HuH-7.5 (cell line): ENCODE measurements around the gene COMMD1.
"Not testable (repeated sequence)": the region's sequence is repeated elsewhere in the genome, so short reads cannot be mapped to it uniquely, and the experiment has no call there.

Experiments used
- DNase-seq: peaks from one replicate; pipeline ENCODE4 v3.0.0; 2011; ENCODE audit warnings: low spot score

COMMD1 gene

DNA sequence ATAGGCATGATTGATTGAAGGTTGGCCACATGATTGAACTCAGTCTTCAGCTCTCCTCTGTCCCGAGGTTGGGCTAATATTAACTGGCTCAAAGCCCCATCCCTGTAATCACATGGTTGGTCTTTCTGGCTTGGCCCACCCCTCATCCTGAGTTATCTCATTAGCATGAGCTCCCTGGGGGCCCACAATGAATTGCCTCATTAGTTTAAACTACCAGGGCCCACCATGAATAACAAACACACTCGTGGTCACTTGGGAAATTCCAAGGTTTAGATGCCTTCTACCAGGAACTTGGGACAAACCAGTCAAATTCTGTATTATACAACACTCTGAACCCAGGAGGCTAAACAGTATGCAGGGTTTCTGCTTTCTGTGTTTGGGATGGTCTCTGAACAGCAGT lies 168.8 kb downstream of the COMMD1 start:
- no peak for DNase-seq

DNA sequence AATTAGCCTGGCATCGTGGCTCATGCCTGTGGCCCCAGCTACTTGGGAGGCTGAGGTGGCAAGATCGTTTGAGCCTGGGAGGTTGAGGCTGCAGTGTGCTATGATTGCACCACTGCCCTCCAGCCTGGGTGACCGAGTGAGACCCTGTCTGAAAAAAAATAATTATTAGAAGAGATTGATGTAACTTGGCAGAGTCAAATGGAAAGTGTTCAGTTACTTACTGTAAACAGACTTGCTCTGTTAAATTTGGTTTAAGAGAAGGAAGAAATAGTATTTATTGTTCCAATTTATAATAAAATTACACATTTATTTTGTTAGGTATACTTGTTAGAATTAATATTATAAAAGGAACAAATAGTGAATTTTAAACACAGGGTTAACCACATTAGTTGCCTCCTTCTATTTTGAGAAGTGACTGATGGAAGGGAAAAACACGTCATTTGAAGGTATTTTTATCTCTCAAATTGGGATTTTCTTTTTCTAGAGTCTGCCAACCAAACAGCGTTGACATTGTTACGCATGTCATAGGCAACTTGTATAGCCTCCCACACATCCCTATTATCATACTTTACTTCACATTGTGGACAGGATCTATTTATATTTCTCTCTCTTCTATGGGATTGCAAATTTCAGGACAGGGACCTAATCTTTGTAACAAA lies 171.6 kb downstream of the COMMD1 start:
- DNase-seq: no peak

DNA sequence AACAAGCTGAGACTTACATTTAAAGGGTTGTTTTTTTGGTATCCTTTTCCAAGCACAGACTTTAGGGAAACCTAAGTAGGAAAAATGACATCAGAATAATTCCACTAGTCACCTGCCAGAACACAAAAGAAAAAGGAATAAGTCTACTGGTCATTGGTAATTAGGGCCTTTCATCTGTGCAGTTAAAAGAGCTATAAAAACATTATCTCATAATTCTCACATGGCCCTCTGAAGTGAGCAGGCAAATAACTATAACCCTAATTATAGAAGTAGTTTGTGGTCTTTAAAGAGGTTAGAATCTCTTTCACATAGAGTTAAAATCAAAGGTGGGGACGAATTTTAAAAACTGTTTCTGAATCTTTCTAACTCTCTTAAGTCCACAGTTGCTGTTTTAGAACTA lies 179.3 kb downstream of the COMMD1 start:
- no peak for DNase-seq

DNA sequence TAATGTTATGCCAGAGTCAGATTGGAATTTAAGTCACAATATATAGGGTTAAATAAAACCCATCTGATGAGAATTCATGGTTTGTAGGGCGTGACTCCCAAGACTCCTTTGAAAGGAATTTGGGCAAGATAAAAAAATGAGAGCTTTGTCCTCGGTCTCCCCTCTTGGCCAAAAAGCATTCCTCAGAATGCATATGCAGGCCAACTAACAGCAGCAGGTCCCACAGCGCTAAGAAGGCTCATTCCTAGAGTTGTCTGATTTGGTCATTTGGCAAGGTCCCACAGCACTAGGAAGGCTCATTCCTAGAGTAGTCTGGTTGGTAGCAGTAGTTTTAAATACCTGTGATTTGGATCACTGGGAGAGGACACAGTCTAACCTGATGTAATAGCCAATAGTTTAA lies 184.2 kb downstream of the COMMD1 start:
- no peak for DNase-seq

DNA sequence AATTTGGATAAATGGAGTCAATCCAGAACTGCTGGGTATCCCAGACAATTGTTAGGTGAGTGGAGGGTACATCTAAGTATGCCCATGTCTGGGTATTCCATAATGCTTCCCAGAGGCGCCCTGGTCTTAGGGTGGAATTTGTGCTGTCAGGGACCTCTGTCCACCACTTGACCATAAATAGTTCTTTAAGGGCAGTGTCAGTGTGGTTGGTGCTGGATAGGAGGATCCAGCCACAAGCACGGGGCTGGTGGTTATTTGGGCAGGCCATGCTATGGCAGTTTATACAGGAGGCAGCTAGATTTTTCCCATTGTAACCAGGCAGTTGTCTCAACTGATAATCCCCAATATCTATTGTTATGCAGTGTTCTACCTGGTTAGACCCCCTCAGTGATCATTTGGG lies 186.0 kb downstream of the COMMD1 start:
- DNase-seq: no peak

DNA sequence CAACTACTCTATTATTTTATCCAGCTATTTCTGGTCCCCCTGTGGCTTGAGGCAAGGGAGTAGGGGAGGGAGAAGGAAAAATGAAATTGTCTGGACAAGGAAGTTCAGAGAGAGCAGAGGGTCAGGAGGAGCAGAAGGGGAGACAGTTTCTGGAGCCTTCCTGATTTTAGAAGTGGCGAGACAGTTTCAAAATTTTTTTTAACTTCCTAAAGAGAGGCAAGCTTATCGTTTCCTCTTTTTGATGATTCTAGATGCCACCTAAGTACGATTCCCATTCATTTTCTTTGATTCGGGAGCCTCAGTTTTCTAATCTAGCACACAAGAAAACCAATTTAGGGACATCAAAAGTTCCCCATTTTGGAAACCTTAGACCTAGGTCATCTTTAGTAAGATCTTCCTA lies 193.6 kb downstream of the COMMD1 start:
- no peak for DNase-seq

DNA sequence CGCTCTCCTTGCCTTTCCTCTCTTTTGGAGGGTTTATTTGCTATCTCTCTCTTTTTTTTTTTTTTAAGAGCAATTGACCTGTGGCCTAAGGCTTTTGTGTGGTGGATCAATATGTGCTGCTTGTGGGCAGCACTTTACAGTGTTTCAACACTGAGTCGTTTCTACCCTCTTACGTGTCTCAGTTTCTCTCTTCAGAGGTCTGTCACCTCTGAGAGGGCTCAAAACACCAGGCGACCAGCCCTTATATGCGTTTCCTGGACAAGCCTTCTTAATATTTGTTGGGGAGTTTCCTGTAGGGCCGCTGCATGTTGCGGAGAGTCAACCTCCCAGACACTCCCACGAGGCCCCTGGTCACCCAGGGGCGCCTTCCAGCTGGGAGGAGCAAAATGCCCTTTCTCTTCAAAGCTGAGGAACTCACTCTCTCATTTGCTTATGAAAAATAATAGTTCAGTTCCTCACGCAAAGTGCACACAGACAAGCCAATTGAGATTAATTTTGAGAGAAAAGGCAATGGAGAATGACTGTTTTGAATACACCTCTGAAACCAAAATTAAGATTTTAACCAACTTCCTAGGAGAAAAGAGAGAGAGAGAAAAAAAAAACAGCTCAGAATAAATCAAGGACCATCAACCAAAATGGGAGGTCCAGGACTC lies 194.2 kb downstream of the COMMD1 start:
- no peak for DNase-seq

DNA sequence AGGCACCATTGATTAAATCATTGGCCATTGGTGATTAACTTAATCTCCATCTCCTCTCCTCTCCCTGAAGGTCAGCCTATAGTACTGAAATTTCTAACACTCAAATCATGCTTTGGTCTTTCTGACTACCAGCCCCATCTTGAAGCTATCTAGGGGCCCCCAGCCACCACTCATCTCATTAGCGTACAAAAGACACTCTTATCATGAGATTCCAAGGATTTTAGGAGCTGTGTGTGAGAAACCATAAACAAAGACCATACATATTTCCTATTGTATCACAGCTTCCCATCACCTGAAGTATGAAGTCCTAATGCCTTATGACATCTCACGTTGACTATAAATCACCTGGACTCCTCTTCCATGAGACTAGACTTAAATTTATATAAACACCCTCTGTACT lies 196.4 kb downstream of the COMMD1 start:
- no peak for DNase-seq

DNA sequence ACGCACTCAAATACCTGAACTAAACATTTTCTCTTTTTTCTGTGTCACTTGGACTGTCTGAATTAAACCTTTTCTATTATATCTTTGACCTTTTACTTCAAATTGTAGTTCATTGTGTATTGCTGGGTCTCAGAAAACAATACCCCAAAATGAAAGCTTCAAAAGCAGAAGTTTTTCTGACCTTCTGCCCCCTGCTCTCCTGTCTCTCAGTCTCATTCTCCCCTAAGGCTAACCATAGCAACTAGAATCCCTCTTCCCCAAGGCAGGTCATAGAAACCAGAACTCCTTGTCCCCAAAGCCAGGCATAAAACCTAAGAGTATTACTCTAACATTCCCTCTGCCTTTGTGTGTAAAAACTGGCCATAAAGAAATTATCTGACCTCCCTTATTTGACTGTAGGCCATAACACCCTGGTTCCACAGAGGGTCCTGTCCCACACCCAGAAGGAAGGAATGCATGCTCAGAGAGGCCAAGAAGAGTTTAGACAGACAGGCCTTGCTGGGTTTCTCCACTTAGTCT lies 197.0 kb downstream of the COMMD1 start:
- DNase-seq: no peak

DNA sequence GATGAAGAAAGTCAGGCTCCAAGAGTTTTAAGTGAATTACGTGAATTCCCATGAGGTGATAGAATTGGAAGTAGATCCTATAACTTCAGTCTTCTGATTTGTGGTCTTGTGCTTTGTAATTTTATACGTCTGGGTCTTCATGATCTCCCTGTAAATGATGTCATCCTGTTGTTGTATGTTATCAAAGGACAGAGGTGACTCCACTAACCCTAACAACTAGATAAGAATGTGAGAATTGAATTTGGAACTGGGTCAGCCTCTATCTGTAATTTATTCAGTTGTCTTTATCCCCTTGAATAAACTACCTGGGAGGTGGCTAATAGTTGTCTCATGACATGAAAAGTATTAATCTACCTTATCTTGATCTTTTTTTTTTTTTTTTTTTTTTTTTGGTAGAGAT lies 204.1 kb downstream of the COMMD1 start:
- DNase-seq: no peak

DNA sequence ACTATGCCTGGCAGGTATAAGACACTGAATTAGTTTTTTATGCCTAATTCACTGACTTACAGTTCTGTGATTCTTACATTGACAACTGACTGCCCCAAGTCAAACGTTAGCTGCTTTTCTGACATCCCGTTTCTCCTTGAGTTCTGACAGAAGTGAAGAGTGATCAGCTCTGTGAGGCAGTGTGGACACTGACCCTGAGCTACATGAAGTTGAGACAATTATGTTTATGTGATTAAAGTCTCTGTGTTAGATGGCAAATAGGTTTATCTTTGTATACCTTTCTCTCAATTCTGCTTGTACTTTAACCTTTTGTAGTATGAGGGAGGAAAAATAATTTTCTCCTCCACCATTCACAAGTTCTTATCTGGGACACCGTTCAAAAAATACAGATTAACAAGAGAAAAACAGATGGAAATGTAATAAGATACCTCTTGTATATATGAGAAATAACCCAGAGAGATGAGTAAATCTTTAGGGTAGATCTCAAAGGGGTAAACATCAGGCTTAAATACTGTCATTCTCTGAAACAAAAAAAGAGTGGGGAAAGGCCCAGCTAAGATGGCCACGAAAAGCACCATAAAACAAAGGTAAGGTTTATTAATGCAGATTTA lies 205.0 kb downstream of the COMMD1 start:
- DNase-seq: no peak

DNA sequence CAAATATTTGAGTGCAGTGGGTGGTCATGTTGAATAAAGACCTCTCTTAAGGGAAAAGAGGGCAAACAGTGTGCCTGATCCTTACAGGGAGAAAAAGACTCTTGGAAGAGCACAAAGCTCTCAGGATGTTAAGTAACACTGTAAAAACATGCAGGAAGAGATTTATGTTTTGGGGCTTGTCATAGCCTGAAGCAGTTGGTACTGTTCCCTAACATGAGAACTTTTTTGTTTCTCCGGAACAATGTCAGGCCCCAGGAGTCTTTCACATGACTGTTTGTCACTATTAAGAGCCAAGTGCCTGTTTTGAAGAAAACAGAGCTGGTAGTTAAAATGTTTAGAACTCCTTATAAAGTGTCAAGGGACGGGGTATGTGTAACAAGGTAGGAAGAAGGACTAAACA lies 206.7 kb downstream of the COMMD1 start:
- no peak for DNase-seq

DNA sequence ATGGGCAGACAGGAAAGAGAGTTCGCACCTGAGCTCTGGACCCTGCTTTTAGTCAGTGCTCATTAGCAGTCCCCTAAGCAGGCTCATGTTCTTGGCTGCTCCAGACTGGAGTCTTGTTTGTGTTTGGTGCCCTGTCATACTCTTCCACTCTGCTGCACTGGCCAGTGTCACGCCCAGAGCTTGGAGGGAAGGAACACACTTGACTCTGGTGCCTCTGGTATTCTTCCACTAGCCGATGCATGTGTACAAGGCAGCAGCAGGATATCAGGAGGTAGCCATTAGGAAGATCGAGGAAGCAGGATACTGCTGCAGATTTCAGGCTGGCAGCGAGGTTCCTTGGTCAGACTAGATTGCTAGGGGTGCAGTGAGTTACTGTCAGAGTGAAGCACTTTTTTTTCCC lies 209.1 kb downstream of the COMMD1 start:
- no peak for DNase-seq

DNA sequence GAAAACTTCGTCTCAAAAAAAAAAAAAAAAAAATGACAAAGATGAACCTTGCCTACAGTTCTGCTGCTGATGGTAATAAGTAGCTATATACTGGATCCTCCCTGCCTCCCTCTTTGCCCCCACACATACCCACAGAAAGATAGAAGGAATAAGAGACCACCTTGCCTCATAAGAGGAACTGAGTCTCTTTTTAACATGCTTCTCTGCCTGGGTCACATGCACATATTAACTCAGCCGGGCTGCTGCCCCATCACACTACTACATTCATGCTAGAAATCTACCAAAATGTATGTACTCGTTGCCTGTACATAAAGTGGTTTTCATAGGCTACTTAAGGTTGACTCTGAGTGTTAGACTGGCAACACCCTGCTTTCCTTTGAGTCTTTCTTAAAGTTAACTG lies 211.5 kb downstream of the COMMD1 start:
- DNase-seq: no peak

DNA sequence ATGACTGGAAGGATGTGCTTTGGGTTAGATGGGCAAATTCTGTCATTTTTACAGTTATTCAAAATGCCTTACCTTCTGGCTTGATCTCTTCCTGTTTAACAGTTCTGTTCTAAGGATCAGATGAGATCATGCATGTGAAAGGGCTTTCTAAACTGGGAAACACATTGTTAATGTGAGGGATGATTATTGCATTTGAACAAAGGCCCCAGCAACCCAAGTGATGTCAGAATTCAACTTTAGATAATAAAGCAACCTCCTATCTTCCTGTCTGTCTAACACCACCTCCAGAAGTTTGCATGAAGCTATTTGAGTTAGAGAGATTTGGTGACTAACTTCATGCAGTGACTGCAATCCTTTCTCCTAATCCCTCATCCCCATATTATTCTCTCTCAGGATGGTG lies 212.7 kb downstream of the COMMD1 start:
- no peak for DNase-seq

DNA sequence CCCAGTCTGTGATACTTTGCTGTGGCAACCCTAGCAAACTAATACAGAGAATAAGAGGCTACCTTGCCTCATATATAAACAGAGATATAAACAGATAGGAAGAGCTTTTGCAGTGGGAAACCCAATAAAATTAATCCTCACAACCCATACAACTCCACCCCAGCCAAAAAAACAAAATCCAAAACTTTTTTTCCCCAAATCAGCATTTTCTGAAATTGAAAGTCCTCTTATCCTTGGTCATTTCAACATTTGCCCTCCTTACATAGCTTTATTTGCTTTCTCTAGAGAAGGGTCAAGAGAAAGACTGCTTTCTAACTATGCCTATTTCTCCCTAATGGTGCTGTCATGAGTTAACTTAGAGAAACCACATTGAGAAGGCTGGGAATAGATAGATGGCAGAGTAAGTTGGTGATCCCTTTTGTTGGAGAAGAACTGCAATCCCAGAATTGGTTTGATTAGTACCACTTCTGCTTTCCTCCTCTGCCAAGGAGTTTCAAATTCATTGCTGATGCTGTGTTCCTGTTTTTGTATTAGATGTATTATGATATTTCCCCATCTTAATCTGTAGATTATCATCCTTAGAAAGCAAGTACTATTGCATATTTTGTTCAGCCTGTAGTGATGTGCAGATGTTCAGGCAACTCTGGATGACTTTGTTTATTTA lies 214.0 kb downstream of the COMMD1 start:
- no peak for DNase-seq

DNA sequence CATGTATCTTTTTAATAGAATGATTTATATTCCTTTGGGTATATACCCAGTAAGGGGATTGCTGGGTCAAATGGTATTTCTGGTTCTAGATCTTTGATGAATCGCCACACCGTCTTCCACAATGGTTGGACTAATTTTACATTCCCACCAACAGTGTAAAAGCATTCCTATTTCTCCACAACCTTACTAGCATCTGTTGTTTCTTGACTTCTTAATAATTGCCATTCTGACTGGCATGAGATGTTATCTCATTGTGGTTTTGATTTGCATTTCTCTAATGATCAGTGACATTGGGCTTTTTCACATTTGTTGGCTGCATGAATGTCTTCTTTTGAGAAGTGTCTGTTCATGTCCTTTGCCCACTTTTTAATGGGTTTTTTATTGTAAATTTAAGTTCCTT lies 220.8 kb downstream of the COMMD1 start:
- not testable (repeated sequence) for DNase-seq

DNA sequence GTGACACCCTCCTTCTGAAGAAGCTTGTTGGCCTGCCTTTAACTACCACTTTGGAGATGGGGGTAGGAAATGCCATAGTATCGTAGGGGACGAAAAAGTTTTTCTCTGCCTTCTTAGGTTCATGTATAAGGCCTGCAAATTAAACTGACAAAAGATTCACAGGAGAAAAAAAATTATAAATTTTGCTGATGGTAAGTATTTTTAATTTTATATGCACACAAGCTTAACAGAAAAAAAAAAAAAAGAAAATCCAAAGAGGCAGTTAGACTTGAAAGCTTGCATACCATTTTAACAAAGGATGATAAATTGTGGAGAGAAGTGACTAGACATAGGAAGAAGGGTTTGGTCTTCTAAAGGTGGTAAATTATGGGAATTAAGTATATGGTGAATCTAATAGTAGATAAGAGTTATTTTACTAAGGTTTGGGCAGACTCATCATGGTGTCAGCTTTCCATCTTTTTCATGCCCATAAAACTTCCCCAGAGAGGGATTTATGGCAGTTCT lies 227.9 kb downstream of the COMMD1 start:
- no peak for DNase-seq

DNA sequence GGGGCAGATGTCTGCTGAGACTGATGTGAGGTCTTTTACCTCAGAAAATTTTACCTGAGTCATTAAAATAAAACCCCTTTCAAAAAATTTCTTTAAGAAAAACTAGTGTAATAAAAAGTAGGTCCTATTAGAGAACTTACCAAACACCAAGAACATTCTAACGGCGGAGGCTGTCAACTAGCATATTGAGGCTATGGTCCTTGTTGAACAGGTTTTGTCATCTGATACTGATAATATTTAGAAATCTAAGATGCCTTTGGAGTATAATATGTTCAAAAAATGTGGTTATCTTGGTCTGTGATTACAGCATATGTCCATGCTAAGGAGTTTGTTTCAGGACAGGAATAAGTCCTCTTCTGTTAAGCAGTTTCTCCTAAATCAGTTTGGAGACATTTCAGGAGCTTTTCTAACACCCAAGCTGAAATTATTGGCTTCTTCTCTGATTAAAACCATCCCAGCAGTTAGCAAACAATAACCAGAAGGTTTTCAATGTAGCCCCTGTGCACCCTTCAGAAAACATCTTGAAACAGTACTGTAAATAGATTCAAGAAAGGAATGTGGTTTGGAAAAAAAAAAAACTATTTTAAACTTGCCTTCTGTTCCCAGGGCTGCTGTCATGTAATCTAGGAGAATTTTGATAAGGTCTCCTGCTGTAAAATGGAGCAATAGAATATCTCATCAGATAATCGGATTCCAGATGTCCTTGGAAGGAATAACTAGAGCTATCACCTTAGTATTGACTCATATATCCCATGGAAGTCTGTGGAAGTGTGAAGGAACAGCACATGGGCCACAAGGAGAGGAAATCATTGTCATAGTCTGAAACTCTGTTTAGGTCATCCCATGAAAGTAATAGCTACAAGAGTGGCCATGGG lies 231.7 kb downstream of the COMMD1 start:
- no peak for DNase-seq

DNA sequence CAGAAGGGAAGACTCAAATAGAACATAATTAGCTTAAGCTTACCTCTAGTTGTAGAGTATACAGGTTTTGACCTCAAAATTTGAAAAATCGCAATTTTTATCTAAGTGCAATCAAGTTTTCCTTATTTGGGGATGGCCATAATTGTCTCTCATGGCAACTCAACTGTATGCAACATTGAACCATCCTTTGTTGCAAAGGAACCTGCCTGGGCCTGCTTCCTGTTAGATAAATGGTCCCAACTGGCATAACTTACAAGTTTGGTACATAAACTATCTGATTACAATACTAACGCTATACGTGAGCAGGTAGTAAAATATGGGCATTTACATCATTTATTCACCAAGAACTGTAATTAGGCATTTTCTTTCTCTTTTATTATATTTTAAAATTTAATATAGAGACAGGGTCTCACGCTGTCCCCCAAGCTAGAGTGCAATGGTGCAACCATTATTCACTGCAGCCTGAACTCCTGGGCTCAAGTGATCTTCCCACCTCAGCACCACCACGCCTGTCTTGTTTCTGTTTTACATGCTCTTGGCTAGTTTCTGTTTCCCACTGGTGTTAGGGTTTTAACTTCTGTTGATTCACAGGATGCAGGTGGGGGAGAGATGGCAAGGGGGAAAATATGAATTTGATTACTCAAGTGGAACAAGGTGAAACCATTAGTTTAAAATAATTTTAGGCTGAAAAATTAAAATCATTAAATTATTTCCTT lies 235.1 kb downstream of the COMMD1 start:
- DNase-seq: no peak

DNA sequence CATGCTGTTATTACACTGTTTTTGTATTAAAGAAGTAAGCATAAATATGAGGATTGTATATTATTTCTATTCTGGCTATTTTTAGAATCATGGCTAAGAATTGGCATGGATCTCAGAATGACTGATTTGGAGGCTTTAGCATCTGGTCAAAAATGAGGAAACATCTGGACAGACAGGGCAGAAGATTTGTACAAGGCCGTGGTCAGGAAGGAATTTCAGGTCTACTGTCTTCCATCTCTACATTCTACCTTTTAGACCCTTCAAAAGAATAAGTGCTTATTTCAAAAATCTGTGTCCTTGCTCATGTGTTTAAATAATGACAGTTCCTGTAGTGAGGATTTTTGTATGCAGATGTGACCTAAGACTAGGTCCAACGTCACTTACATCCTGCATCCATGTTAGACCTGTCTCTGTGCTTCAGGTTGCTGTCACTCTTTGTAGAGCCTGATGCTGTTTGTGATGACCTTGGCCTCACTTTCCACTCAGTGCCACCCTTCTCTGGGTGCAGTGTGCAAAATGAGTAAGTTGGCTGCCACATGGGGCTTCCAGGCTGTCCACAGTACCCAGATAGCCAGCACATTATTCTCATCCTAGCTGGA lies 235.8 kb downstream of the COMMD1 start:
- DNase-seq: no peak
